Urothelium cell line (cell line): ENCODE measurements around the gene PSMA1.
"Not testable (repeated sequence)": the region's sequence is repeated elsewhere in the genome, so short reads cannot be mapped to it uniquely, and the experiment has no call there.

Source experiments
- DNase-seq: peaks from one replicate; pipeline ENCODE4 v3.0.0; 2011; ENCODE audit warnings: low spot score, mixed read lengths
- FAIRE-seq: peaks from 2 replicates; lab custom pipeline; 2011; peaks lifted over from hg19 to GRCh38; lab: Jason Lieb, UNC

Gene PSMA1

DNA sequence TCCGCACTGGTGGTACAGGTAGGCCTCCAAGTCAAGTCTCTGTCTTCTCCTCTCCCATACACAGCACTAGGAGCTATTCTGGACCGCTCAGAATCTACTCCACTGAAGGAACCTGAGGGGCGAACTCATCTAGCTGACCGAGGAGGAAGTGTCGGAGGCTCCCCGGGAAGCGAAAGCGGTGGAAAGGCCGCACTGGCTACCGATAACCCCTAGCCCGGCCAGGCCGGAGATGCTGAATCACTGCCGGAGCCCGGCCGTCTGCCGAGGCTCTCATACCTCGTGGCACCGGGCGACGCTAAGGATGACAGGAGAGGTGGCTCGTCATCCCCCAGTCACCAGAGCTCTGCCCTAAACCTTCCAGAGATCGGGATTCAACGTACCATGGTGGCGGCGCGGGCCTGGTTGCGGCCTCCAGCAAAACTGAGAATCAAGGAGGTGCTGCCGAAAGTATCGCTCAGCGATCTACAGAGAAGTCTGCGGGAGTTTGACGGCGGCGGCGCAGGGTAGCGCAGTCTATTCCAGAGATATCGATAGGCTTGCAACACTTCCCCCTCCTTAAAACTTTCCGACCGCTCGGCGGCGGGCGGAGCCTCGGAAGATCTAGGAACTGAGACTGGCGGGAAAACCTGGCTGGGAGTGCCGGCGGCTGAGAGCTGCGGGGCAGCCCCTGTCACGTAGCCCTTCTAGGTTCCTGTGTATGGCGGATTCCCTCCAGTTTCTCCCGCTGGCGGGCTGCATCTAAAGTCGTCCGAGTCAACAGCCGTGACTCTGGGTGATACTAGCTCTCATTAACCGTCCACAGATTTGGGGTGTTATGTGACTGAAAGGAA, at the start of gene PSMA1:
PSMA1 (minus strand) TSS at position 470 of the 830 bp plus-strand sequence; CDS start at position 383, 87 bp downstream.
- FAIRE-seq = no peak
- DNase-seq = peak; percentile 92

DNA sequence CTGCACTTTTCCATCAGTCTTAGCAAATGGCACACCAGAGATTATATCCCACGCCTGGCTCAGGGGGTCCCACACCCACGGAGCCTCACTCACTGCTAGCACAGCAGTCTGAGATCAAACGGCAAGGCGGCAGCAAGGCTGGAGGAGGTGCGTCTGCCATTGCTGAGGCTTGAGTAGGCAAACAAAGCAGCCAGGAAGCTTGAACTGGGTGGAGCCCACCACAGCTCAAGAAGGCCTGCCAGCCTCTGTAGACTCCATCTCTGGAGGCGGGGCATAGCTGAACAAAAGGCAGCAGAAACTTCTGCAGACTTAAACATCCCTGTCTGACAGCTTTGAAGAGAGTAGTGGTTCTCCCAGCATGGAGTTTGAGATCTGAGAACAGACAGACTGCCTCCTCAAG, 49.3 kb upstream of the PSMA1 start:
- FAIRE-seq, DNase-seq: not testable (repeated sequence)

DNA sequence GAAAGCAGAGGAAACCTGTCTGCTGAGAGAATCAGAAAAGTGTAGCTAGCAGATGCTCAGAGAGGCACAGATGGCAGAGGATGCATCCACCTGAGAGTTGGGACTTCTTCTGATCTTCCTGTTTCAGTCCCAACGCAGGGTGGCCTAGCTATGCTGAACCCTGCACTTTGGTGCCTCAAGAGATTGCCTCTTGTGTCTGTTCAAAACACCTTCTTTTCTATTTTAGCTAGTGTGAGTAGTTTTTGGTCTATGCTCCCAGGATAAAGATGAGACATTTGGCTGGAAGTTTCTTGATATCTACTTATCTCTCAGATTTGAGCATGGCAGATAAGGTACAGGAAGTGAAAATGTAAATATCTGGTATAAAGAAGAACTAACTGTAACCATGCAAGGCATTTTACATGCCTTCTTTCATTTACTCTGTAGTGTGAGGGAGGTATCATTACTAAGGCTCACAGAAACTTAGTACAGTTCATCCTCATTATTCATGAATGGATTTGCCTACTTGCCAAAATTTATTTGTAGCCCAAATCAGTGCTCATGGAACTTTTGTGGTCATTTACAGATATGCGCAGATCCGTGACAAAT, 47.0 kb upstream of the PSMA1 start:
- DNase-seq (no peak), FAIRE-seq (no peak)

DNA sequence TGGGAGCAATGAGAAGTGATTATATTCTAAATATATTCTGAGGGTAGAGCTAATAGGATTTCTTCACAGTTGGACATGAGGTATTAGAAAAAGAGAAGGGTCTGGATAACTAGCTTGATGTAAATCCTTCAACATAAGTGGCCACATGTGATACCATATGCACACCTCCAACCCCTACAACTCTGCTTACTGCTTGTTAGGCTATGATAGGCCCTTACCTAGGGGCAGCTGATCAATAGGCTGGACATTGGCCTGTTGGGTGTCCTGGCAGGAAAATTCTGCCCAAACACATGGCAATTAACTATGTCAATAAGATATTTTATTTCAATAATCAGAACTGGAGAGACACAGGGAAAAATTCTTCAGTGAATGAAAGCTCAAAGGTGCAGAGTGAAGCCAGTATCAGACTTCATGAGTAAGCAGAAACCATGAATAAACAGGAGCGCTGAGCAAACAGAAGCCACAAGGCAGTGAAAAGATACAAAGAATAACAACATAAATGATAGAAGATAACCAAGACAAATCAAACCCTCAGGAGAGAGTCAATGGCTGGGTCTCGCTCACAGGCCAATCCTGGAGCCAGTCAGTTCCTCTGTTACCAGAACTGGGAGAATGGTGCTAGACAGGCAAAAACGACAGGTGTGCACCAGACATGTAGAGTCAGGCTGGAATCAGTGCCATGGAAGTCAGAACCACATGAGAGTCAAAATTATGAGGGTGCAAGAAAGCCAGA, 46.3 kb upstream of the PSMA1 start:
- no peak for FAIRE-seq
- DNase-seq = no peak

DNA sequence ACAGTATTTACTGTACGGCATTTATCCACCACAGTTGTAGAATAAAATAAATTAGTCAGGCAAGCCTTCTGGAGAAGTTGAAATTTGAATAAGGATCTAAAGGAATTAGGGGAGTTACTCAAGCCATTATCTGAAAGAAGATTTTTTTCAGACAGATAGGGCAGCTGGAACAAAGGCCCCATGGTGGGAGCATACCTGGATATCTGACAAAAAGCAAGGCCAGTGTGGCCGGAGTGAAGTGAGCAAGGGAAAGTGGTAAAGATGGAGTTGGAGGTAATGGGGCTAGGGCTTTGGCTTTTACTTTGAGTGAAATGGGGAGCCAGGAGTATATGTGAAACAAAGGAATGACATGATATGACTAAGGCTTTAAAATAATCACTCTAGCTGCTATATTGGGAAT, 45.7 kb upstream of the PSMA1 start:
- DNase-seq (no peak), FAIRE-seq (no peak)

DNA sequence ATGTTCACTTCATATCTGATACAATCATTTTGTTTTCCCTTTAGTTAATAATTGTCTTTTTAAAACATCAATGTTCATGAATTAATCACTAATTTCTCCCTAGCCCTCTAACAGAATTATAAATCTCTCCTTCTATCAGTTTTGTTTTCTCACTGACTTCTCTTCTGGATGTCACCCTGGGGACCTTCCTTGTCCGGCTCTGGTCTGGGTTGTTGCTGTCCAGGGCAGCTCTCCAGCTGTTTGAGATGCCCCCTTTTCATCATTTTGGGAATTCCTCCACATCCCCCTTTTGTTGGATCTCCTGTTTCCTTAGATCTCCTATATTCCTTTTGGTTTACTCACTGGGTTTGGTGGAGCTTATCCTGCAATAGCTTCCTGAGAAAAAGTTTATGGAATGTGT, 35.6 kb upstream of the PSMA1 start:
- DNase-seq (no peak), FAIRE-seq (no peak)

DNA sequence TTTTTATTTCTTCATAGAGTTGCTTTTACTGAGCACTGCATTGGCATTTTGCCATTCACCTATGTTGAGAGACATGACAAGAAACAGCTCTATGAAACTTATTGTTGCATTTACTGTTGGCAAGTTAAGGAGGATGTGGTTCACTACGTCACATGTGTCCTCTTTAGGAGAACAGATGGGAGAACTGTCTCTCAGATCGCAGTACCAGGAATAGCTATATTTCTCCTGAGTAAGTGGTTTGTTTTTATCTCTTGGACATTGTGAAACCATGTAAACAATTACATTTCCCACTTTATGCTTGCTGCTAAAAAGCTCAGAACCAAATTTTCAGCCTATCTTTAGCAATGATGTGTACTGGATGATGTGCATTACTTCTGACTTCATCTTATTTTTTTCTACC, 34.8 kb upstream of the PSMA1 start:
- FAIRE-seq (no peak), DNase-seq (no peak)

DNA sequence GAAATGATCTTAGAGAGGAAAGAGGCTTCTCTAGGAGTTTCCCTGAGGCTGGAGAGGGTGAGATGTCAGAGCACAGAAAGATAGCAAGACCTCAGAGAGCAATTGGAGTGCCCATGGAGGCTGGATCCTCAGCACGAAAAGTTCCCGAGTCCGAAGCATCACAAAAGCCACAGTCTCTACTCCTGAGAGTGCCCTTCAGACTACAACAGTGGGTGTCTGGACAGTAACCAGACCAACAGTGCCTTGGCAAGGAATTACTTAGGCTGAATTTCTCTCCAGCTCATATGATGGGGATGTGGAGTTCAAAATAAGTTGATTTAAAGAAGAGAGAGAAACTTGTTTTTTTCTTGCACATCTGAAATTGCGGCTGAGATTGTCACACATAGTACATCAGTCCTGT, 31.9 kb upstream of the PSMA1 start:
- no peak for DNase-seq
- no peak for FAIRE-seq

DNA sequence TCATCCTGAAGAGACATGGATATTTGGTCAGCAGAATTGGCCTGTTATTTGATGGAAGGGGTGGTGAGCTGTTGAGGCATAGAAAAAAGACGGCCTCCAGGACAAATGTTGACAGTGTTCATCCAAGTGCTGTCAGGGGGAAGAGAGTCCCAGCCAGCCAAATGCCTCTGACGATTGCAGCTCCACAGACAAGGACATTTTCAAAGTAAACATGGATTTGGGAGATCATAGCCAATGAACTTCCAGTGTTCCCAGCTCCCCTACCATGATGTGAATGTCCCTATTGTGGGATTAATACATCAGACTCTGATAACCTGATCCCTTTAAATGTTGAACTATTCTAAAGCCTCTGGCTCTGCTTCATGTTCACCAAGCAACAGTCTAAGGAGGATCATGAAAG, 31.2 kb upstream of the PSMA1 start:
- DNase-seq (no peak), FAIRE-seq (no peak)

DNA sequence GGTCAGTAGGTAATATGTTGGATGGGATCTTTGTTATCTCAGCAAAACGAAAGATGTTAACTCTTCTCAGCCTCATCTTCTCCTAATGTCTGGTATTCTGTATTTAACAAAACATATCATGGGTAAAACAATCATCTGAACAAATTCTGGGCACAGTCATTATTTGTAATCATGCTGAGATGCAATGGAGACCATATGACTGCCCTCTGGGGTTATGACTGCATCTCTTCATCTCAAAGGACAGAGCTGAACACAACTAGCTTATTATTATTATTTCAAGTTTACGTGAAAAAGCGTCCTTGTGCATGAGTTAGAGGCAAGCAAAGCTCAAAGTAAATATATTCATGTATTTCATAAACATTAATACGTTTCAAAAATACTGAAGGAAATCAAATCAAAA, 29.7 kb upstream of the PSMA1 start:
- FAIRE-seq = no peak

DNA sequence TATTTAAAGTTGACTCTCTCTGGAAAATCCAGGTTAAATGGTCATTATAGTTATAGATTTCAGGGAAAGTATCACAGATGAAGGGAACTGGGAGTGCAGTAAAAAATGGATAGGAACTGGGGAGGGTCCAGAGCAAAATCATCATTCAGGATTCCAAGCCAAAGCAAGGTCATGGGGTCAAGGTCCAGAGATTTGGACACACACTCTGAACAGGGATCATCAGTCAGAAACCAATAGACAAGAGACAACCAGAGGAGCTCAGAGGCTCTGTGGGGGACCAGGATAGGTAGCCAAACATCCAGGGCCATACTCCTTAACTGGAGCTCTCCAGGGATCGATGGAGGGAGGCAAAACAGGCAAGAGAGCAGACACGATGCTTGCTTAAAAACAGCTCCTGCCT, 27.3 kb upstream of the PSMA1 start:
- FAIRE-seq = no peak

More for the DNA sequence above, 29.7 kb upstream of the PSMA1 start:
- no peak for DNase-seq

DNA sequence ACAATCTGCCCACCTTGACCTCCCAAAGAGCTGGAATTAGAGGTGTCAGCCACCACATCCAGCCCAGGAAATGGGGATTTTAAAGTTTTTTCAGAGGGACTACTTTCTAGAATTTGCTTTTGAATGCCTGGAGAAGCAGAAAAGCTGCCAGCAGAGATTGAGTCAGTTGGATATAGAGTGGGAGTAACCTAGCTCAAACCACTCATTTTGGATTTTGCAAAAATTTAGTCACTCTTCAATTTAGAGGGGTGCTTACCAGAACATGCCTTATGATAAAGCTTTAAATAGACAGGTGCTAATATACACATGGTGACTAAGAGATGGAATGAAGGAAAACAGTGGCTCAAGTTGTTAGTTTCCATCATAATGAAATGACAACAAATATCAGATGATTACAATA, 26.5 kb upstream of the PSMA1 start:
- no peak for DNase-seq
- FAIRE-seq = no peak

More for the DNA sequence above, 27.3 kb upstream of the PSMA1 start:
- DNase-seq = no peak

DNA sequence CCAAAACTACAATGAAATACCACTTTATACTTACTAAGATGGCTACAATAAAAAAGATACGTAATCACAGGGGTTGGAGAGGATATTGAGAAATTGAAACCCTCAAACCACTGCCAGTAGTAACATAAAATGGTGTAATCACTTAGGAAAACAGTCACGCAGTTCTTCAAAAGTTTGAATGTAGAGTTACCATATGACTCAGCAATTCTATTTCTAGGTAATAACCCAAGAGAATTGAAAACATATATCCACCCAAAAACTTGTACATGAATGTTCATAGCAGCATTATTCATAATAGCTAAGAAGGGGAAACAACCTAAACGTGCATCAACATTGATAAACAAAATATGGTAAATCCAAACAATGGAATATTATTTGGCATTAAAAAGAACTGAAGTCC, 24.4 kb upstream of the PSMA1 start:
- DNase-seq (no peak), FAIRE-seq (no peak)

DNA sequence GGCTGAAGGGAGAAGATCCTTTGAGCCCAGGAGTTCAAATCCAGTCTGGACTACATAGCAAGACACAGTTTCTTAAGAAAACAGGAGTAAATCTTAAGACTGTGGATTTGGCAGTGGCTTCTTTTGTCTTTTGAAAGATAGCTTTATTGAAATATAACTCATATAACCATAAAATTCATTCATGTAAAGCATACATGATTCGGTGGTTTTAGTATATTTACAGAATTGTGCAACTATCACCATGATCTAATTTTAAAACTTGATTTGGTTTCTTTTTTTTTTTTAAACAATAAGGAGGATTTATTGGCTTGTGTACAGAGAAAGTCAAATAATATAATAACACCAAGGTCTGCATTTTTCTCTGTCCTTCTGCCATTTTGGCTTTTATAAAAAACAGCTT, 23.1 kb upstream of the PSMA1 start:
- no peak for DNase-seq
- no peak for FAIRE-seq

DNA sequence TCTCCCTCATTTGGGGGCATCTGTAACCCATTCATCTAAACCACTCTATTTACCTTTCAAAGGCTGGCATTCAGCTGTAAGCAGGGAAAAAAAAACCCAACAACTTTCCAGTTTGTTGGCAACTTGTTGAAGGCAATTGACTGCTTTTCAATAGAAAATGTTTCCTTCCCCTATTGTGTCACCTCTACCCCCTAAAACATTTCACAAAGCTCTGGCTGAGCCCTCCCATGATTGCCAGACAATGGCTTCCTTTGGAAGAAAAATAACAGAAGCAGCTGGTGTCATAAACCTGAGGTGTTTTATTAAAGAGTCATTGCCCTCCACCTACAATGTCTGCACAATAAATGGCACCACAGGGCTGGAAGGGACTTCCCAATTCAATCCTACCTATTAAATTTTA, 22.1 kb upstream of the PSMA1 start:
- DNase-seq (no peak), FAIRE-seq (no peak)

DNA sequence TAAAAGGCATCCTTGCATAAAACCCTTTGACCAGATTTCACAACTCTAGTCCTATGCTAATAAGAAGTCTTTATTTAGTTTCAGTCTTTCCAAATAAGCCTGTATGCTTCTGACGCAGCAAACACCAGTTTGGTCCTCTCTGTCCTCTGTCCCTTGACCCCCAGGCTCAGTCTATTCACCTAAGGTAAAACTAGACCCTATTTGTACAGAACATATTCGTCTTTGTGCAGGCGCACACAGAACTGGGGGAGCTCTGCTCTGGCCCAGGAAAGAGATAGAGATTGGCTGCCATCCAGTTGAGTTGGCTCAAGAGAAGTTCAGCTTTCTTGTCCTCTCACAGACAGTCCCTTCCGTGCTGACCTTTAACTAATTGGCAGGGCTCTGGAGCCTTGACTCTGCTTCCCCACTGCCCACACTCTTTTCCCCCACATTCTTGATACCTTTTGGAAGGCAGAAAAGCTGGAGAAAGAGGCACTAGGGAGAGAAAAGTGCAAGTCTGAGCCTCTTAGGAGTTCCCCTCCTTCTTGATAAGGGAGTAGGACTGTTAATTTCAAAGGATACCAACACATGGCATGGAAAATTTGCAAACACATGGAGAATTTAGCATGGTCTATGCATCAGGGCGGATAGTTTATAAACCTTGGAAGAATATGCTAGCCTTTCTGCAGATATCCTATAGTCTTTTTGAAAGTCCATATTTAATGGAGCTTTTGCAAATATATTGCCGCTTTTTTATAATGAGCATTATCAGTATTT, 21.2 kb upstream of the PSMA1 start:
- FAIRE-seq = no peak
- DNase-seq = no peak

DNA sequence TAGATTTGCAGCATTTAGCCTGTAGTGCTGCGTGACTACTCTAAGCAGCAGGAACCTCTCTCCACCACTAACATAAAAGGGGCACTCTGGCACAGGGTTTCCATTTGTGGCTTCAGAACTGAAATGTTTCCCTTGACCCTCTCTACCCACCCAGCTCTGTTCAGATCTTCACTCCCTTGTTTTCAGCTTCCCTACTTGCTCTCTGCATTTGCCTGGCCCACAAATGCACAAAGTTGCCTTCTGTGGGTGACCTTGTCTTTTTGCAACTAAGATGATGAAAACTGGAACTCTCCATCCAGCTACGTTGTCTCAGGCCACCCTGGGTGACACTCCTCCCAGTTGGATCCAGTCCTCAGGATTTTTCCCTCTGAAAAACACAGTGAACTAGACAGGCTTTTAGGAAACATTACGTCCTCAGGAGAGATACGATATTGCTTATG, 19.8 kb upstream of the PSMA1 start:
- no peak for DNase-seq

DNA sequence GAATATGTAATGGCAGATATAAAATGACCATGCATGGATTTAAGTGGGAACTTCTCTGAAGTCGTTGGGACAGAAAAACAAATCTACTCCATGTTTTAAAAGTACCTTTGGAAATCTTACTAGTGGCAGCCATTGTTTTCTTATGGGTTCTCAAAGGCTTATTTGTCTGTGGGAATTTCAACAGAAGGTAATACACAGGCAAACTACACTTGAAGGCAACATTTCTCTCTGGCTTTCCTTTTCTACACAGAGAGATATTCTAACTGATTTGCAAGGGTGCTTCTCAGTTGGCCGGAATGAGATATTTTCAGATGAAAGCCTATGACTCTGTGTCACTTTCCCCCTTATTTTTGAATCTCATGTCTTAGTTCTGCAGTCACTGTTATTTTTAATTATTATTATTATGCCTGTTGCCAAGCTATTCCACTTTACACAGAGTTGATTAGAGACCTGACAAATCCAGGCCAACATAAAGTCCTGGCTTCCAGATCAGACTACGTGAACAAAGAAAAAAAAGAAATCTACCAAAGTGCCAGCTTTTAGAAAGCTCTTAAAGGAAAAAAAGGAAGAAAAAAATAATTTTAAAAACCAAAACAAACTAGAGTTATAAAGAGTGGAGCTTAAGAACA, 18.9 kb upstream of the PSMA1 start:
- DNase-seq (no peak), FAIRE-seq (no peak)

More for the DNA sequence above, 19.8 kb upstream of the PSMA1 start:
- FAIRE-seq = no peak

DNA sequence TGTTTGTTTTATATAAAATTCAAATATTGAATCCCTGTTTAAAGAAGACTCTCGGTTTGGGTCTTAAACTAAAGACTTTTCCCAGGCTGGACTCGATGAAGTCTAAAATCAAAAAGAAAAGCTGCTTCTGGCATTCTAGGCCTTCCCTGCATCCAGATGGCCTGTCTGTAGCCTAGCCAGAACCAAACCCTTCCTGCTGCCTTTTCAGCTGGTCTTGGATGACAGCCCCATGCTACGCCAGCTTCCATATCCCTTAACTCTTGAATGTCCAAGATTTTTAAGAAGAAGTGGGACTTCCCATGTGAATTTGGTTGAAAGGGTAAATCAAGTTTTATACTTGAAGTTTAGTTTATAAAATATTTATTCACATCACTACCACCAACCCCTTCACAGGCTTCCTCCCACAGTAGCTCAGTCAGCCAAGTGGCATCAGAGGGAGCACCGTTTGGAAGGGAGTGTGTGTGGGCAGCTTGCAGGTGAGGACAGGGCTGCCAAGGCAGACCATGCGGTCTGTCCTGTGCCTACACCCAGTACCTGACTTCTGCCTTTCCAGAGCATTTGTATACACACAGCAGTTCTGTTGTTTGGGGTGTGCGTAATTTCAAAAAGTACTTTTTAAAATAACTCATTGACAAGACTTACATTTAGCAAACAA, 18.2 kb upstream of the PSMA1 start:
- FAIRE-seq (no peak), DNase-seq (no peak)

DNA sequence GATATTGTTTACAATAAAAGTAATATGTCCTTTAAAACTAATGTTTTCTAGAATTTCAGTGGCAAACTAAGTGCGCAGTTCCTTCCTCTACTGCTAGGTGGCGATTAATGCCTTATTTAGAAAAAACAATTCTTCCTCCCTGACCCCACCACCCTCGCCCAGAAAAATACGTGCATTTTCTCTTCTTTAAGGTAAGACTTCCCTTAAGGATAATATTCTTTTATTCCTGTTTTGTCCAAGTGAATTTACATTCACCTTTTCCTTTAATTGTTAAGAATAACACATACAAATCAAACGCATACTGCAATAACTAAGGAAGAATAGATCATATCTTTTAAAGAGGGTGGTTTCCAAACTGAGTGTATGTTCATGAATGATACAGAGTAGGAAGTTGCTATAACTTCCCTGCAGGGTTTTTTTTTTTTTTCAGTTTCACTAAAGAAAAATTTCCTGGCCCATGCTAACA, 17.0 kb upstream of the PSMA1 start:
- no peak for FAIRE-seq
- DNase-seq = peak; percentile 50
